ENCODE results near the gene BRIP1. TPM values are rescaled to one million over a fixed set of nuclear protein-coding genes. Genes with fewer than 3 reads are reported as not detected.

BRIP1 gene
- total and polyA plus RNA-seq, 10 of the 15 experiments (the other 5 are each of a cell fraction or from before 2014, with no cell fraction given) = 4.0 to 24.2 (median 12.8) TPM

GRCh38 chr17:61718022-61718421, 145.3 kb downstream of the BRIP1 start:
- ChIA-PET RAD21 (ENCODE audit: unreplicated experiment) (no interaction called here), POLR2A (no interaction called here), SMC1A (ENCODE audit: uncharacterized antibody, unreplicated experiment) (interaction anchor here (1.0 kb wide), 1 partner anchor 115 kb away, joined by 3 read pairs; no protein-coding TSS in a partner anchor), CTCF (interaction anchor here (1.2 kb wide), 1 partner anchor 12 kb away, joined by 3 read pairs; no protein-coding TSS in a partner anchor)
- H3K9me3 ChIP-seq (replicated peaks; ENCODE audit: control insufficient read depth, insufficient read depth, low read length) = no peaks in the 10 kb centered on the region; the same call in 1 of the 3 replicates
- TF ChIP-seq MXI1 (IDR thresholded peaks at IDR 0.05; ENCODE audit: low read depth, low read length) (no peak), ATF2 (IDR thresholded peaks at IDR 0.05; ENCODE audit: low read length) (no peak), IRF3 (IDR thresholded peaks at IDR 0.05) (no peak)
- in situ Hi-C loops (cut with MboI) = no loop called here
- no peaks in the 10 kb centered on the region for H4K20me1 ChIP-seq (ENCODE audit: control insufficient read depth, insufficient read depth)
- no peaks in the 10 kb centered on the region for H3K4me1 ChIP-seq (ENCODE audit: control insufficient read depth, insufficient read depth, low read length)
- ATAC-seq (no peak), FAIRE-seq (no peak), DNase-seq (ENCODE audit: low read depth, low spot score) (no peak)
- H3K9ac ChIP-seq (ENCODE audit: control insufficient read depth, insufficient read depth, low read length) = no peak overlapping the region
- BruUV-seq (replicated peaks) = no TSS peak
- H3K27ac ChIP-seq (ENCODE audit: control insufficient read depth, insufficient read depth) = no peak overlapping the region
- no peaks in the 10 kb centered on the region for H3K36me3 ChIP-seq (ENCODE audit: control insufficient read depth in 2 of 2, insufficient read depth in 2 of 2, low read length in 1 of 2)
- no peak overlapping the region for H3K4me3 ChIP-seq
- intact Hi-C loops (cut with micrococcal nuclease; ENCODE audit: unreplicated experiment) = no loop called here
- H3K4me2 ChIP-seq (ENCODE audit: control insufficient read depth, insufficient read depth) = no peak overlapping the region
- no peaks in the 10 kb centered on the region for H3K79me2 ChIP-seq (ENCODE audit: control insufficient read depth, insufficient read depth, low read length)
- H3K27me3 ChIP-seq (replicated peaks in 1 of 2; ENCODE audit: control insufficient read depth in 2 of 2, insufficient read depth in 2 of 2, low read length in 1 of 2) = no peaks in the 10 kb centered on the region
- no peak overlapping the region for H2AFZ ChIP-seq (ENCODE audit: control insufficient read depth, low read depth, low read length)

- no peaks in the 10 kb centered on the region for H3K79me2 ChIP-seq (ENCODE audit: control insufficient read depth, insufficient read depth, low read length)
- intact Hi-C loops (cut with micrococcal nuclease; ENCODE audit: unreplicated experiment) (no loop called here), in situ Hi-C loops (cut with MboI) (no loop called here)
- H2AFZ ChIP-seq (ENCODE audit: control insufficient read depth, low read depth, low read length) = no peak overlapping the region
- 96% methylated on average over 4 of the region's 4 CpGs for WGBS (ENCODE audit: insufficient coverage, insufficient replicate concordance, low lambda C conversion rate, missing lambda C conversion rate)
- H3K27ac ChIP-seq (ENCODE audit: control insufficient read depth, insufficient read depth) = no peak overlapping the region
- H3K9ac ChIP-seq (ENCODE audit: control insufficient read depth, insufficient read depth, low read length) = no peak overlapping the region
- no peak for ATAC-seq
- ChIA-PET POLR2A (no interaction called here), RAD21 (ENCODE audit: unreplicated experiment) (no interaction called here), SMC1A (ENCODE audit: uncharacterized antibody, unreplicated experiment) (no interaction called here), CTCF (no interaction called here)
- no peaks in the 10 kb centered on the region; the same call in 1 of the 3 replicates for H3K9me3 ChIP-seq (replicated peaks; ENCODE audit: control insufficient read depth, insufficient read depth, low read length)
- no TSS peak for BruUV-seq (replicated peaks)
- H3K4me2 ChIP-seq (ENCODE audit: control insufficient read depth, insufficient read depth) = no peak overlapping the region
- DNase-seq (ENCODE audit: low read depth, low spot score) = no peak
- no peak for TF ChIP-seq ZNF592 (IDR thresholded peaks at IDR 0.05)
- peak in 1 of 2 experiments; percentile 69; a peak in 1 of 4 replicates for TF ChIP-seq ETV6 (conservative IDR thresholded peaks at IDR 0.05 in 1 of 2, IDR thresholded peaks at IDR 0.05 in 1 of 2; ENCODE audit: borderline replicate concordance in 1 of 2, low read depth in 1 of 2)
- no peaks in the 10 kb centered on the region for H4K20me1 ChIP-seq (ENCODE audit: control insufficient read depth, insufficient read depth)
- H3K27me3 ChIP-seq (replicated peaks in 1 of 2; ENCODE audit: control insufficient read depth in 2 of 2, insufficient read depth in 2 of 2, low read length in 1 of 2) = no peaks in the 10 kb centered on the region
- no peaks in the 10 kb centered on the region for H3K36me3 ChIP-seq (ENCODE audit: control insufficient read depth in 2 of 2, insufficient read depth in 2 of 2, low read length in 1 of 2)
- FAIRE-seq = no peak
- H3K4me1 ChIP-seq (ENCODE audit: control insufficient read depth, insufficient read depth, low read length) = no peaks in the 10 kb centered on the region
- H3K4me3 ChIP-seq = no peak overlapping the region
Measured at GRCh38 chr17:61717352-61717751, 146.0 kb downstream of the BRIP1 start.
